DMS 273 (cell line): Measurements from ENCODE around the gene FOXK2.

Experiments used
- DNase-seq: peaks from one replicate; lab custom pipeline; 2025; ENCODE audit not compliant: unreplicated experiment; lab: John Stamatoyannopoulos, UW

FOXK2 gene

DNA sequence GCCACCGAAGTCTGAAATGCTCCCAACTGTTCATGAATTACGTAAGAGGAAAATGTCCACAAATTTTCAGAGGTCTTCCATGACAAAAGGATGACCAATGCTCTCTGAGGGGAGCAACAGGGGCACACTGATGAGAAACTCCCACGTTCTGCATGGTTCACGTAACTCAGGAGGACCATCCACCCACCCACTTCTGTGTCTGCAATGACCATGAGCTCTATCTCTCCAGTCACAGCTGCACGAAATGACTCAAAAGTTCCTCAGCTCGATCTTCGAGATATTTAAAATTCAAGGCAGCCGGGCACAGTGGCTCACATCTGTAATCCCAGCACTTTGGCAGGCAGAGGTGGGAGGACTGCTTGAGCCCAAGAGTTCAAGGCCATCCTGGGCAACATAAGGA is 112.9 kb downstream of the FOXK2 start:
- DNase-seq: no peak

DNA sequence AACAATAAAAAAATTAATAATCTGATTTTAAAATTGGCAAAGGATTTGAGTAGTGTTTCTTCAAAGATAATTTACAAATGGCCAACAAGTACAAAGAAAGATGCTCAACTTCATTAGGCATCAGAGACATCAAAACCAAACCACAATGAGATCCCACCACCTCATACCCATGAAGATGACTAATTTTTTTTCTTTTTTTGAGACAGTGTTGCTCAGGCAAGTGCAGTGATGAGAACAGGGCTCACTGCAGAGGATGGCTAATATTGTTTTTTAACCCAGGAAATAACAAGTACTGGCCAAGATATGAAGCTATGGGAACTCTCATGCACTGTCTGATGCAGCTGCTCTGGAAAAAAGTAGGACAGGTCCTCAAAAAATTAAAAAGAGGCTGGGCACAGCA is 113.8 kb downstream of the FOXK2 start:
- no peak for DNase-seq

DNA sequence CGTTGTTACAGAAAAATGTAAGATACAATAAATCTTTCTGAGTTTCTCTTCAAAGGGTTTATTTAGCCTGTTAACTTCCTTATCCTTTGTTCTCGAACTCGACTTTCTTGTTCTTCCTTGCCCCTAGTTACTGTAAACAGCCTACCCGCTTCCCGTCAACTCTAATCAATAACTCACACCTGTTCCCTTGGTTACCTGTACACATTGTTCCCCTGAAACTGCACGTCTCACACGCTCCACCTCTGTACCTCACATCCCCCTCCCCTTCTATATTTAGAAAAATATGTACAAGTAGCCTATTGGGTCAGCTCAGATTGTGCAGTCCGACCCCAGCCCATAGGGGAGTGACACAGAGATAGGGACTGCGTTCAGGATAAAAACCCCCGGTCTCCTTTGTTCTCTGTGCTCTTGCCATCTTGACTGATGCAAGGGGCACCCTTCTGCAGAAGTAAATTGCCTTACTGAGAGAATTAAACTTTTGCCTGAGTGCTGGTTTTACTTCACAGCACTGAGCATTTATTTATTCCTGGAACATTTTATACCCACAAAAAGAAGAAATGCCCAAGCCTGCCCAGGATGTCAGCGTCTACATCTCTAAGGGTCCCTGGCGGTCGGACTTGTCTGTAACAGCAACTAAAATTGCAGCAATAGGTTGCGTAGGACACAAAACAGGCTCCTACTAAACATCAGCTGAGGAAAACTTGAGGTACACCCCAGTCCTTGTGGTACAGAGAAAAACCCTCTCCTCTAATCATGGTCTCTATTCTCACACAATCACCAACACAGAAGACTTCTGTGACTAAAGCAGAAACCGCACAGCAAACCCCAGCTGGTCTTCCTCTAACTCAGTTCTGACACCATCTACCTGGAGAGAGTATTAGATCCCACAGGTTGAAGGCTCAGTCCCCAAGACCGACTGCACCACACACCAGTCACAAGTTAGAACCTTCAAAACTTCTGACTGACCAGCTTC is 117.4 kb downstream of the FOXK2 start:
- DNase-seq: no peak

DNA sequence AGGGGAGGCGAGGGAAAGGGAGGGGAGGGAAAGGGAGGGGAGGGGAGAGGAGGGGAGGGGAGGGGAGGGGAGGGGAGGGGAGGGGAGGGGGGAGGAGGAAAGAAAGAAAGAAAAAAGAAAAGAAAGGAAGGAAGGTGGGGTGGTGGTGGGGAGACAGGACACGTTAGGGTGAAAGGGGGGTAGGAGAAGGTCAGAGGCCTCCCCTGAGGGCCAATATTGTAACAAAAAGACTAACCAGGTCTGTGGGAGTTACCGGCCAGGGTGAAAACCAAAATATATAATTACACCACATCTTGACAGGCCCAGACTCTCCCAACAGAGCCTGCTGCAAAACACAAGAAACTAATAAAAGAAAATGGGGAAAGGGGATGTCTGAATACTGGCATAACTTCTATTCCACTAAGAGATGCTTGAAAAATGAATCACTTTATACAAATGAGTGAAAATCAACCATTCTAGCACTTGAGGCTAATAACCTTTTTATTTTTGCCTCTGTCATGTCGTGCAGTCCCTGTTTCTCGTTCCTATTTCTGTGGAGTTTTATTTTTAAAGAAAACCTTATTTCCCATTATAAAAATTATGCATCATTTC is 118.7 kb downstream of the FOXK2 start:
- no peak for DNase-seq

DNA sequence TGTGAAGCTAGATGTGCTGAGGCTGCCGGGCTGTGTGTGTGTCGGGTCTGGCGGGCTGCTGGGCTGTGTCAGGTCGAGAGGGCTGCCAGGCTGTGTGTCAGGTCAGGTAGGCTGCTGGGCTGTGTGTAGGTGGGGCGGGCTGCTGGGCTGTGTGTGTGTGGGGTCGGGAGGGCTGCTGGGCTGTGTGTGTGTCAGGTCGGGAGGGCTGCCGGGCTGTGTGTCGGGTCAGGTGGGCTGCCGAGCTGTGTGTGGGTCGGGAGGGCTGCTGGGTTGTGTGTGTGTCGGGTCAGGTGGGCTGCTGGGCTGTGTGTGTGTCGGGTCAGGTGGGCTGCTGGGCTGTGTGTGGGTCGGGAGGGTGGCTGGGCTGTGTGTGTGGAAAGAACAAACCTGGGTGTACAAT is 120.1 kb downstream of the FOXK2 start:
- DNase-seq: no peak

DNA sequence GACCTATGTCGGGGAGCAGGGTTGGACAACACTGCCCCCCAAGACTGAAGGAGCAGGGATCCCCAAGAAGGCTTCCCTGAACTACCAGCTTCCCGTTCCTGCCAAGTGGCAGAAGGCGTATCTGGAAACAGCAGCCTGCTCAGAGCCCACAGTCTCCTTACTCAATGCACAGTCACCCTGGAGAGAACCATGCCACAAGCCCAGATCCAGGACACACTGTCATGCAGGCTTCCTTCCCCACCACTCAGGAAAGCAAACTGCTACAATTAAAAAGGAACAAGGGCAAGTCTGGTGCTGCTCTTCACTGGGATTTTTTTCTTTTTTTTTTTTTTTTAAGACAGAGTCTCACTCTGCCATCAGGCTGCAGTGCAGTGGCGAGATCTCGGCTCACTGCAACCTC is 120.5 kb downstream of the FOXK2 start:
- no peak for DNase-seq

DNA sequence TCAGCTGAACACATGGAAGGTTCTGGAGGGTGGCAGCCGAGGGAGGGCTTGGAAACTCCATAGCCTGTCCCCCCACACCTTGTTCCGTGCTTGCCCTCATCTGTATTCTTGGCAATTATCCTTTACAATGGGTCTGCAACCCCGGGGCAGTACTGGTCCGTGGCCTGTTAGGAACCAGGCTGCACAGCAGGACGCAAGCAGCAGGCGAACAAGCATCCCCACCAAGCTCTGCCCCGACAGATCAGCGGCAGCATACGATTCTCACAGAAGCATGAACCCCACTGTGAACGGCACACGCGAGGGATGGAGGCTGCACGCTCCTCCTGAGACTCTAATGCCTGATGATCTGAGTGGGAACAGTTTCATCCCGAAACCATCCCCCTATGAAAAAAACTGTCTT is 122.5 kb downstream of the FOXK2 start:
- DNase-seq: no peak

DNA sequence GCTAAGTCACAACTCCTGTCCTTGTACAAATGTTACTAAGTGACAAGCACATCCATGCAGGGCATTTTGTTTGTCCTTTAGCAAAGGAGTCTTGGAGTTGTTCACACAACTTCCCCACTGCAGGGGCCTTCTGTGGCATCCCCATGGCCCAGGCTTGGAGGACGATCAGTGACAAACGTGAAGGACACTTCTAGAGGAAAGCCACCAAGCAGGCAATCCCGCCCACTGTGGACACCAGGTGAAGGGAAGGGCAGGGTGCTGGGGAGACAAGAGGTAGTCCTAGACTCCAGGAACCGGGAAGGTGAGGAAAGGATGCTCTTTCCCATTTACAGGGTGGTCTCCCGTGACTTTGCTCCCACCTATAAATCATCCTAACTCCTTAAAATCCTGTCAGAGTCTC is 124.6 kb downstream of the FOXK2 start:
- no peak for DNase-seq

DNA sequence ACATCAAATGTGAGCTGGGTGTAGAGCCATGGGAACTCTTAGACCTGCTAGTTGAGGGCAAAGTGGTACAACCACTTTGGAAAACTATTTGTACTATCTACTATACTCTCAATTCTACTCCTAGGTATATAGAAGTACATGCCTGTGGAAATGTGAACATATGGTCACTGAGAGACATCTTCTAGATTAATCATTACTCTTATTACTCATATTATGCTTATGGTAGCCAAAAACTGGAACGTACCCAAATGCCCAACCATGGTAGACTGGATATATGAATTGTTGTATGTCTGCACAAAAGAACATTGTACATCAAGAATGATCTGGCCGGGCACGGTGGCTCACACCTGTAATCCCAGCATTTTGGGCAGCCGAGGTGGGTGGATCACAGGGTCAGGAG is 126.0 kb downstream of the FOXK2 start:
- no peak for DNase-seq

DNA sequence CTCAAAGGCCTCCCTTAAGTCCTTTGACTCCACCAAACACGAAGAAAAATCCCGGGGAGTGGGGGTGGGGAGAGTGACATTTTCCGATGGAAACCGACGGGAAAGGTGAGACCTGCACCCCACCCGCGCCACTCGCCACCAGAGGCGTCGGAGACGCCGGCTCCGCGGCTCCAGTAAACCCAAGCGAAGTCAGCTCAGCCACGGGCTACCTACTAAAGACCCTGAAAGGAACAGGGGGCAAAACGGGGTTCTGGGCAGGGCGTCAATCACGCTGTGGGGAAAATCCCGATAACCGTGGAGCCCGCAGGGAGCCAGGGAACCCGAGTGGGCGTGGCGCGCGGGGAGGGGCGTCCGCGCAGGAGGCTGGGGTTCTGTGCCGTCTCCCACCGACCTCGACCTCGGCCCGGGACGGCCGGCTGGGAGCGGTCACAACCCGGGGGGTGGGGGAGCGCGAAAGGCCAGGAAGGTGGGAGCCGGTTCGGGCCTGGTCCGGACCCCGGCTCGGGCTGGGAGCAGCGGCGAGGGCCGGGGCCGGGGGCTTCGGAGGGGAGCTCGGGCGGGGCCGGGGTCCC is 128.1 kb downstream of the FOXK2 start:
- DNase-seq: peak; percentile 58

DNA sequence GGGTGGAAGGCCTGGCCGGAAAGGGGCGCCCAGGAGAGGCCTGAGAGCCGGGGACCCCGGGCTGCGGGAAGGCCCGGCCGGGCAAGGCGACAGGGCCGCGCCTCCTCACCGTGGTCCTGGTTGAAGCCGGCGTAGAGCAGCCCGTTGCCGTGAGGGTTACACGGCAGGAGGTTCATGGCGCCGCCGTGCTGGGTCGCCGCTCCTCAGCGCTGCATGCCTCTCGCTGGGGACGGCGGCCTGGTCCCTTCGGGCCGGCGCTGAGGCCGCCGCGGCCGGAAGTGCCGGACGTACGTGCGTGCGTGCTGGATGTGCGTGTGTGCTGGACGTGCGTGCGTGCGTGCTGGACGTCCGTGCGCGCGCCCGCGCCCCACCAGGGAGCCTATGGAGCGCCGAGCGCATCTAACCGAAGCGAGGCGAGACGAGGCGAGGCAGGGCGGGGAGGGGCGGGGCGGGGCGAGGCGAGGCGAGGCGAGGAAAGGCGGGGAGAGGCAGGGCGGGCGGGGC is 128.7 kb downstream of the FOXK2 start, which contains the start of gene WDR45B:
Gene WDR45B (minus strand): TSS at position 280 of the 504 bp plus-strand sequence. CDS start 104 bp downstream, at position 176.
- peak; percentile 98 for DNase-seq

DNA sequence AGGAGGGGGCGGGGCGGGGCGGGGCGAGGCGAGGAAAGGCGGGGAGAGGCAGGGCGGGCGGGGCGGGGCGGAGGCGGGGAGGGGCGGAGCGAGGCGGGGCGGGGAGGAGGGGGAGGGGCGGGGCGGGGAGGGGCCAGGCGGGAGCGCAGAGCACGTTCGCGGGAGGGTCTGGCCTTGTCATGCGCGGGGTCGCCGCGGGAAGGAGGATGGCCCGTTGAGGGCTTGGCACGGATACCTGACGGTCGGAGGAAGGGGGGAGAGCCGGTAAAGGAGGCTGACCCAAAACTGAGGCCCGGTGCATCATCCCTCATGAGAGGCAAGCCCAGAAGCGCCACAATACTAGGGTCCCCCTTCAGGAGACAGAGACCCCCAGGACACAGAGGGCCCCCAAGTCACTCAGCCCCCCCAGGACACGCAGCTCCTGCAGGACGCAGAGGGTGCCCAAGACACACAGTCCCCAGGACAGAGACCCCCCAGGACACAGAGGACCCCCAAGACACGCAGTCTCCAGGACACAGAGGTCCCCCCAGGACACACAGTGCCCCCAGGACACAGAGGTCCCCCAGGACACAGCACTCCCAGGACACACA is 129.3 kb downstream of the FOXK2 start:
- peak; percentile 59 for DNase-seq

DNA sequence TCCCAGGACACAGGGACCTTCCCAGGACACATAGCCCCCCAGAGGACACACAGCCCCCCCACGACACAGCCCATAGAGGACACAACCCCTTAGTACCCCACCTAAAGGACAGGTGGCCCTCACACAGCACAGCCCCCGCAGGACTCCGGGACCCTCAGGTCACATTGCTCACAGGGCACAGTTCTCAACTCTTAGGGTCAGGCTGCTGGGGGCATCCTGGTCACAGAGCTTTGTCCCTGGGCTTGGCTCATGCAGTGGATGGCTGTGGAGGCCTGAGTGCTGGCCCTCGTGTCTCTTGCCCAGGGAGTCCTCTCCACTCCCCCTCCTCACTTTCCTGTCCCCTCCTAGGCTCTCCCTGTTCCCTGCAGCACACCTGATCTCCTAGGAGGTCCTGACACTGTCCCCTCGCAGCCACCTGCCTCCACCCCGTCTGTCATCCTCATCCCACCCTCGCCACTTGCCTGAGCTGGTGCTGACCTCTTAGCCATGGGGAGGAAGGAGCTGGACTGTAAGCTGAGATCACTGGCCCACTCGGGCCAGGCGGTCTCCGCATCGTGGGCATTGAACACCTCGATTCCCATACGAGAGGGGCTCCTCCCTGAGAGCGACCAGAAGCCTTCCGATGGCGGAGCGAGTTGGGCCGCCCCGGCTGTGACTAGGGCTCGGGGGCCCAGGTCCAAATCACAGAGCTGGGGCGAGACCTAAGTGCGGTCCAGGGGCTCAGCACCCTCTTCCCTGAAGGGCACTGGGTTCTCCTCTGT is 130.1 kb downstream of the FOXK2 start:
- no peak for DNase-seq

DNA sequence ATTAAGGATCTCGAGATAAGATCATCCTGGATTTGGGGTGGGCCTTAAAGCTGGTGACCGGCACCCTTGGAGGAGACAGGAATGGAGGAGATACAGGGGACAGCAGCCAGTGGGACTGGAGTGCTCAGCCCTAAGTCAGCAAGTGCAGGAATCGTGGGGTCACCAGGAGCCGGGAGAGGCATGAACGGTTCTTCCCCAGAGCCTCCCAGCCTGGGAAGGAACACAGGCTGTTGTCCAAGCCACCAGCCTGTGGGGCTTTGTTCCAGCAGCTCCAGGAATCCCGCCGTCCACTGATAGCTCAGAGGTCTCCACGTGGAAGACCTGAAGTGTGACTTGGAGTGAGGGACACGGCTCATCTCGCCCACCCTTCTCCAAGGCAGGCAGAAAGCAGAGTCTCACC is 131.2 kb downstream of the FOXK2 start:
- no peak for DNase-seq

DNA sequence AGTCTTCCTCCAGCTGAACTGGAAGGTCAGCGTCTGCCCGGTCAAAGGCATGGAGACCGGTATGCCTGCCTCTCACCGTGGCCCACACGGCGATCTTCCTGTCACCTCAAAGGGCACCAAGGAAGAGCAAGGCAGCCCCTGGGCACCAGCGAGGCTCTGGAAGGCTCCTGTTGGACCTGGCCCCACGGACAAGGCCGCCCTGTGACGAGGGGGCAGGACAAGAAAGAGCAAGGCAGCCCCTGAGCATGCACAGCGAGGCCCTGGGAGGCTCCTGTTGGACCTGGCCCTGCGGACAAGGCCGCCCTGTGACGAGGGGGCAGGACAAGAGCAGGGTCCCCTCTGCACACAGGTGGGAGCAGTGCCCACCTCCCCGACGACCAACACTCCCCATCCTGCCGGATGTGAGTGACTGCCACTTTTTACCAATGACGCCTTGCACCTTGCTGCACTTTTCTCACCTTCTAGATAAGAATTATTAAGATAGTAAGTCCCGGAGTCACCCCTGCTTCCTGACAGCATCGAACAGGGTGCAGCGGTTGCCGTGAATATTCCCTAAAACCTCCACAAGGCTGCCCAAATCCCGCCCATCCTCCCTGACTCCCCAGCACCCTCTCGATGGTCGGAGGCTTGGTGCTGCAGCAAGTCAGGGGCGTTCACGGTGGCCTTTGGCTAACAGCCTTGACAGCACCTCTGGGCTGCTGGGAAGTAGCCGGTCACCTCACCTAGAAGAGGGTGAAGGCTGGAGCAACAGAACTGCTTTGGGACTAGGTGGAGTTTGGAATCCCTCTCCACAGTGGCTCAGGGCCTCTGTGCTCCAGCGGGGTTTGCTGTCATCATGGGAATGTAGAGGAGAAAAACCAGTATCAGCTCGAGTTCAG is 134.4 kb downstream of the FOXK2 start:
- no peak for DNase-seq
